ENCODE measurements around the gene ANKRD65.
A peak's percentile ranks its signal among the peaks of the same experiment; 100 is the strongest.
"Not testable (repeated sequence)": the region's sequence is repeated elsewhere in the genome, so short reads cannot be mapped to it uniquely, and the experiment has no call there.

The ANKRD65 gene

DNA sequence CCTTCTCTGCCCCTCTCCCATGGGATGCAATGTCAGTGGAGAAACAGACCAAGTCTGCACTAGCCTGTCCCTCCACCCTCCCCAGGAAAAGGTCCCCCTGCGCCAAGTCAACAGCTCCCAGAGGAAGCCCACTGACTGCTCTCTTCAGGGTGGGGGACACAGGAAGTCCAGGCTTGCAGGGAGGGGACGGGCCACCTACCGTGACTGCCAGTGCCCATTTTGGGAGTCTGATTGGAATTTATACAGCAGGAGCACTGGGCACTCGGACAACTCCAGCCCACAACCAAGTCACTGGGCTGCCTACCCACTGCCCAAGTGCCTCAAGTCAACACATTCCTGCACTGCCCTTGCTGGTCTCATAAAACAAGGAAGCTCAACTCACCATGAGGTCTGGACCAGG is 28.1 kb downstream of the ANKRD65 start:
- DNase-seq = no peak
- TF ChIP-seq POLR2A (IDR thresholded peaks at IDR 0.05; ENCODE audit: low read length) (no peak), GATA1 (IDR thresholded peaks at IDR 0.05; ENCODE audit: low read depth, low read length) (no peak)

- TF ChIP-seq POLR2A (IDR thresholded peaks at IDR 0.05; ENCODE audit: low read length) (no peak), GATA1 (IDR thresholded peaks at IDR 0.05; ENCODE audit: low read depth, low read length) (no peak)
- no peak for DNase-seq
Measured at GRCh38 chr1:1391225-1391624, 29.9 kb downstream of the ANKRD65 start.

GRCh38 chr1:1390675-1391074 is 30.4 kb downstream of the ANKRD65 start:
- TF ChIP-seq GATA1 (IDR thresholded peaks at IDR 0.05; ENCODE audit: low read depth, low read length) (no peak), POLR2A (IDR thresholded peaks at IDR 0.05; ENCODE audit: low read length) (no peak)
- no peak for DNase-seq

- TF ChIP-seq GATA1 (IDR thresholded peaks at IDR 0.05; ENCODE audit: low read depth, low read length) (no peak), POLR2A (IDR thresholded peaks at IDR 0.05; ENCODE audit: low read length) (no peak)
- no peak for DNase-seq
Measured at GRCh38 chr1:1388078-1388472, 33.0 kb downstream of the ANKRD65 start.

GRCh38 chr1:1387098-1388077 is 33.7 kb downstream of the ANKRD65 start:
- TF ChIP-seq POLR2A (IDR thresholded peaks at IDR 0.05; ENCODE audit: low read length) (no peak), GATA1 (IDR thresholded peaks at IDR 0.05; ENCODE audit: low read depth, low read length) (no peak)
- no peak for DNase-seq

- TF ChIP-seq GATA1 (IDR thresholded peaks at IDR 0.05; ENCODE audit: low read depth, low read length) = no peak
- no peak for TF ChIP-seq POLR2A (IDR thresholded peaks at IDR 0.05; ENCODE audit: low read length)
- DNase-seq = no peak
Measured at GRCh38 chr1:1385931-1386330, 35.1 kb downstream of the ANKRD65 start.

DNA sequence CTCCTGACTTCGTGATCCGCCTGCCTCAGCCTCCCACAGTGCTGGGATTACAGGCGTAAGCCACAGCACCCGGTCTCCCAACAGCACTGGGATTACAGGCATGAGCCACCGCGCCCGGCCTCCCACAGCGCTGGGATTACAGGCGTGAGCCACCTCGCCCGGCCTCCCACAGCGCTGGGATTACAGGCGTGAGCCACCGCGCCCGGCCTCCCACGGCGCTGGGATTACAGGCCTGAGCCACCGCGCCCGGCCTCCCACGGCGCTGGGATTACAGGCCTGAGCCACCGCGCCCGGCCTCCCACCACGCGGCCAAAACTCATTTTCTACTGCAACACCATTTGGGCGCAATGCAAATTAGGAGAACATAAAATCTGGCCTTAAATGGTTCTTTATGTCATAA is 35.7 kb downstream of the ANKRD65 start:
- not testable (repeated sequence) for DNase-seq

DNA sequence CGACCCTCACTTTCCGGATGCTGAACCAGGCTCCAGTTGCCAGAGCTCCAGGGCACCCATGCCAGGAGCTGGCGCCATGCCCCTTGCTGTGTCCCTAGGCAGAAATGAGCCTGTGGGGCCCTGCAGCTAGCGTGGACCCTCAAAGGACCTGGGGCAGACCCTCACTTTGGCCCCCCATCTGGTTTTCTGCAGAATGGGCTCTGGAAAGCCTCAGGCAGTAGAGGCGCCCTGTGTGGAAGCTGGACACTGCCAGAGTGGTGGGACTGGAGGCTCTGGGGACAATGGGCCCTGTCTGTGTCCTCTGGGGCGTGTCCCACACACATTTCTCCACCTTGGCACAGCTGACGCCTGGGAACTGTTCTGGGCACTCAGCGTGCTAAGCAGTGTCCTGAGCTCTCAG is 39.8 kb downstream of the ANKRD65 start:
- no peak for TF ChIP-seq POLR2A (IDR thresholded peaks at IDR 0.05; ENCODE audit: low read length)
- TF ChIP-seq GATA1 (IDR thresholded peaks at IDR 0.05; ENCODE audit: low read depth, low read length) = no peak
- no peak for DNase-seq

- DNase-seq = no peak
- TF ChIP-seq POLR2A (IDR thresholded peaks at IDR 0.05; ENCODE audit: low read length) = no peak
- no peak for TF ChIP-seq GATA1 (IDR thresholded peaks at IDR 0.05; ENCODE audit: low read depth, low read length)
Measured at GRCh38 chr1:1380860-1381259, 40.2 kb downstream of the ANKRD65 start.

DNA sequence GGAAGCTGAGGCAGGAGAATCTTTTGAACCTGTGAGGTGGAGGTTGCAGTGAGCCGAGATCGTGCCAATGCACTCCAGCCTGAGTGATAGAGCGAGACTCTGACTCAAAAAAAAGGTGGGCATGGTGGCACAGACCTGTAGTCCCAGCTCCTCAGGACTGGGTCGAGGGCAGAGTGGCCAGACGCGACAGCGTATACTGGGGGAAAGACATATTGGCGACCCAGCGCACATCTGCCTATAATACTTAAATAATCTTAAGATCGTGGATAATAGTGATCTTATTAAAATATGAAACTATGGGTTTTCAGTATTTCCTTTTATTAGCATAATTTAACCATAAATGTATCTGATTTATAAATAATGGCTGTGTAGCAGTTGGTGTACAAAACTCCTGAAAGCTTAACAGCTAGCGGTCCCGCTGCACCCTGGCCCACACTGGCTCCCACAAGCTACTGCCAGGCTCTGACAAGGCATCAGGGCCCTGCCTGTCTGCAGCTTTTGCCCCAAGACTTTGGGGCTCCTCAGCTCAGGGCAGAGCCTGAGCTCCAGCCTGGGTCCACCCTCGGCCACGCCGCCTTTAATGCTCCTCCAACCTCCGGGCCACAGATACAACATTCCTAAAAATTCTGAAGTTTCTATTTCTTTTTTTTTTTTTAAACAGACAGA is 43.4 kb downstream of the ANKRD65 start:
- TF ChIP-seq GATA1 (IDR thresholded peaks at IDR 0.05; ENCODE audit: low read depth, low read length) = no peak
- TF ChIP-seq POLR2A (IDR thresholded peaks at IDR 0.05; ENCODE audit: low read length) = no peak
- no peak for DNase-seq

- DNase-seq = no peak
- TF ChIP-seq GATA1 (IDR thresholded peaks at IDR 0.05; ENCODE audit: low read depth, low read length) (no peak), POLR2A (IDR thresholded peaks at IDR 0.05; ENCODE audit: low read length) (no peak)
Measured at GRCh38 chr1:1376551-1377226, 44.4 kb downstream of the ANKRD65 start.

DNA sequence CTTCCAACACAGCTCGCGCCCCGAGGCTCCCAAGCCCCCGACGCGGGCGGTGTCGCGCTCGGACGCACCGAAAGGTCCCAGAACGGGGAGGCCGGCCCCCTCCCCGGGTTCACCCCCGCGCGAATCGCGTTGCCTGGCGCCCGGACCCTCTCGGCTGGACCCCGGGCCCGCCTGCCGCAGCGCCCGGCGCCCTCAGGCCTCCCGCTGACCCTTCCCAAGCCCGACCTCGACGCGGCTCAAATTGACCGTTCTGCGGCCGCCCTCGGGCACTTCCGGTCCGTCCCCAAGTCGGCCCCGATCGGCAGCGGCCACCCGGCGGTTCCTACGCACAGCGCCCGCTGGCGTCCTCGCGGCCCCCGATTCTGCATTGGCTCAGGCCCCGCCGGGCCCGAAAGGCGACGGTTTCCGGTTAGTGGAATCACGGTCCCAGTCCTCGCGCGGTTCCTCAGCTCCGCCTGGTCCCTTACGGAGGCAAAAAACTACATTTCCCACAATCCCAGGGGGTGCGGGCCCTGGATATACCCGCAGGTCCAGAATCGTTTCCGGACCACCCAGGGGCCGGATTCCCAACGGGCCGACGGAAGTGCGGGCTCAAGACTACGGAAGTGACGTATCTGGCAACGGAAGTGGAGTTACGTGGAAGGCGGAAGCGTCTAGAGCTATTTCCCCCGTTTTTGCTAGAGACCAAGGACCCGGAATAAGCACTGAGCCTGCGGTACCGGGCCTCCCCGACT is 46.0 kb downstream of the ANKRD65 start, which contains the start of gene AURKAIP1:
TSS of gene AURKAIP1 (minus strand) at position 279 of the 734 bp plus-strand sequence. CDS start 451 bp downstream, outside the sequence.
- peak; percentile 99 to 100 for DNase-seq
- TF ChIP-seq POLR2A (IDR thresholded peaks at IDR 0.05; ENCODE audit: low read length) (peak; percentile 72), GATA1 (IDR thresholded peaks at IDR 0.05; ENCODE audit: low read depth, low read length) (no peak)

DNA sequence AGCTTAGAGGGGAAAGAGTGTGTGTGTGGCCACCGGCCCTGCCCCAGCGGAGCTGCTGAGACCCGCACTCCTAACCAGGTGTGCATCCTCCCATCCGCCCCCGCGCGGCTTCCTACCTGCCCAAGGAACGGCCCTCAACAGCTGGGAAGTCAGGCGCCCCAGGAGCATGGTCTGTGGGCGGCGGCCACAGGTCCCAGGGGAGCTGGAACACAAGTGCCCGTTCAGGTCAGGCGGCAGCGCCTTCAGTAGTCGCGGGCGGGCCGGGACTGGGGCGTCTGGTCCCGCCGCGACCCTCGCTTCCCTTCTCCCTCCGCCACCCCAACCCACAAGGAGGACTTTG is 46.5 kb downstream of the ANKRD65 start:
- DNase-seq = no peak
- TF ChIP-seq GATA1 (IDR thresholded peaks at IDR 0.05; ENCODE audit: low read depth, low read length) (no peak), POLR2A (IDR thresholded peaks at IDR 0.05; ENCODE audit: low read length) (no peak)

Data from erythroblast (primary cell).